Measurements from ENCODE around the gene UBE2D2.
A peak's percentile ranks its signal among the peaks of the same experiment; 100 is the strongest.

UBE2D2 gene

GRCh38 chr5:139554264-139554663 is 6.9 kb upstream of the UBE2D2 start:
- TF ChIP-seq, protein P1, sequence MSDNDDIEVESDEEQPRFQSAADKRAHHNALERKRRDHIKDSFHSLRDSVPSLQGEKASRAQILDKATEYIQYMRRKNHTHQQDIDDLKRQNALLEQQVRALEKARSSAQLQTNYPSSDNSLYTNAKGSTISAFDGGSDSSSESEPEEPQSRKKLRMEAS (IDR thresholded peaks at IDR 0.05) = no peak
- no peak for TF ChIP-seq NFIC (IDR thresholded peaks at IDR 0.05)
- TF ChIP-seq TCF12 (IDR thresholded peaks at IDR 0.05; ENCODE audit: low read depth) = no peak
- TF ChIP-seq EP300 (IDR thresholded peaks at IDR 0.05; ENCODE audit: borderline replicate concordance) = no peak
- no peak for TF ChIP-seq REST (IDR thresholded peaks at IDR 0.05; ENCODE audit: low read depth)
- TF ChIP-seq CREB1 (IDR thresholded peaks at IDR 0.05; ENCODE audit: low read depth) = no peak
- TF ChIP-seq TAF1 (IDR thresholded peaks at IDR 0.05; ENCODE audit: low read depth) = no peak
- TF ChIP-seq ZBTB7A (IDR thresholded peaks at IDR 0.05; ENCODE audit: low read depth) = no peak
- no peak for TF ChIP-seq USF1 (IDR thresholded peaks at IDR 0.05)
- no peak for TF ChIP-seq RAD21 (IDR thresholded peaks at IDR 0.05; ENCODE audit: low read depth)
- TF ChIP-seq FOXM1 (IDR thresholded peaks at IDR 0.05; ENCODE audit: borderline replicate concordance, low read depth) = no peak
- no peak for TF ChIP-seq TEAD4 (IDR thresholded peaks at IDR 0.05)
- TF ChIP-seq CEBPB (IDR thresholded peaks at IDR 0.05) = no peak
- no peak for TF ChIP-seq EGR1 (IDR thresholded peaks at IDR 0.05)
- TF ChIP-seq YY1 (IDR thresholded peaks at IDR 0.05; ENCODE audit: low read depth) = no peak

DNA sequence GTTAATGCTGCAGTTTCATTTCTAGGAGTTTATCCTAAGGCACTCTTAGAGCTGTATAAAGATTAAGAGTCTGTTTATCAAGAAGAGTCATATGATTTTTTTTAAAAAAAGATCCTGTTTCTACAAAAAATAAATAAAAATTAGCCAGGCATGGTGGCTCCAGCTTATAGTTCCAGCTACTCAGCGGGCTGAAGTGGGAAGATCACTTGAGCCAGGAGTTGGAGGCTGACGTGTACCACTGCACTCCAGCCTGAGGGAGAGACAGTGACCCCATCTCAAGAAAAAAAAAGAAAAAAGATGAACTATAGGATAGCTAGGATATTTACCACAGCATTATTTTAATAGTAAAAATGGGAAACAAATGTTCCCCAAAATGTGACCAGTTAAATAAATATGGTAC is 3.3 kb upstream of the UBE2D2 start:
- TF ChIP-seq CREB1 (IDR thresholded peaks at IDR 0.05; ENCODE audit: low read depth) (no peak), ZBTB7A (IDR thresholded peaks at IDR 0.05; ENCODE audit: low read depth) (no peak), TAF1 (IDR thresholded peaks at IDR 0.05; ENCODE audit: low read depth) (no peak), USF1 (IDR thresholded peaks at IDR 0.05) (no peak), TCF12 (IDR thresholded peaks at IDR 0.05; ENCODE audit: low read depth) (no peak), RAD21 (IDR thresholded peaks at IDR 0.05; ENCODE audit: low read depth) (no peak), YY1 (IDR thresholded peaks at IDR 0.05; ENCODE audit: low read depth) (no peak), CEBPB (IDR thresholded peaks at IDR 0.05) (no peak), EP300 (IDR thresholded peaks at IDR 0.05; ENCODE audit: borderline replicate concordance) (no peak), TEAD4 (IDR thresholded peaks at IDR 0.05) (no peak), EGR1 (IDR thresholded peaks at IDR 0.05) (no peak), NFIC (IDR thresholded peaks at IDR 0.05) (no peak), REST (IDR thresholded peaks at IDR 0.05; ENCODE audit: low read depth) (no peak), FOXM1 (IDR thresholded peaks at IDR 0.05; ENCODE audit: borderline replicate concordance, low read depth) (no peak)
- TF ChIP-seq, protein P1 (IDR thresholded peaks at IDR 0.05) = no peak

DNA sequence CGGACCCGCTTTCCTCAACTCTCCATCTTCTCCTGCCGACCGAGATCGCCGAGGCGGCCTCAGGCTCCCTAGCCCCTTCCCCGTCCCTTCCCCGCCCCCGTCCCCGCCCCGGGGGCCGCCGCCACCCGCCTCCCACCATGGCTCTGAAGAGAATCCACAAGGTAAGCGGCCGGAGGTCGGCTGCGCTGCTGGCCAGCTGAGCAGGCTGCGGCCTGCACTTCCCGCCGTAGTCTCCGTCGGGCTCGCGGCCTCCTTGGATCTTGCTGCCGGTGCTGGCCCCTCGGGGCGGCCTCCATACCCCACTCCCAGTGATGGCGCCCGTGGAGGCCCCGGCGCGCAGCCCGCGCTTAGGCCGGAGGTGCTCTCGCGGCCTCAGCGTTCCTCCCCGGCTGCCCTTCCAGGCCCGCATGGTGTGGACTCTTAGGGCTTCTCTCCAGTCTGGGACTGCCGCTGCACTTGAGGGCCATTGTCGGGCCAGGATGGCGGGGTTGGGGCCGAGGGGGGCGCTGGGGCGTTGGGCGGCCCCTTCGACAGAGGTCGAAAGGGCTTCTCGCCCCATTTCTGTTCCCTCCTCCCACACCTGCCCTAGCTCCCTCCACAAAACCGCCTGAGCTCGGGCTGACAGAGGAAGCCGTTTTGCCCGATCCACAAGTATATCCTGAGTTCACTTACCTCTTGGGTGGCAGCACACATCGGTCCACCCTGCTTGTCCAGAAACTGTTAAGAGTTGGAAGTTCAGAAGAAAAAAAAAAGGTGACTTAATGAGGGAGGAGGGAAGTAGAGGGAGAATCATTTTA is 714 bp downstream of the UBE2D2 start:
- TF ChIP-seq YY1 (IDR thresholded peaks at IDR 0.05; ENCODE audit: low read depth) (peak; percentile 81), REST (IDR thresholded peaks at IDR 0.05; ENCODE audit: low read depth) (no peak), RAD21 (IDR thresholded peaks at IDR 0.05; ENCODE audit: low read depth) (no peak), EP300 (IDR thresholded peaks at IDR 0.05; ENCODE audit: borderline replicate concordance) (no peak), CEBPB (IDR thresholded peaks at IDR 0.05) (no peak), ZBTB7A (IDR thresholded peaks at IDR 0.05; ENCODE audit: low read depth) (0 out of 2 replicates have a peak, but pooled peaks have one; percentile 8), USF1 (IDR thresholded peaks at IDR 0.05) (no peak), NFIC (IDR thresholded peaks at IDR 0.05) (no peak), TCF12 (IDR thresholded peaks at IDR 0.05; ENCODE audit: low read depth) (no peak), FOXM1 (IDR thresholded peaks at IDR 0.05; ENCODE audit: borderline replicate concordance, low read depth) (no peak), TEAD4 (IDR thresholded peaks at IDR 0.05) (no peak), TAF1 (IDR thresholded peaks at IDR 0.05; ENCODE audit: low read depth) (no peak; the same call in 1 of the 2 replicates), CREB1 (IDR thresholded peaks at IDR 0.05; ENCODE audit: low read depth) (no peak), EGR1 (IDR thresholded peaks at IDR 0.05) (no peak)
- TF ChIP-seq, protein P1 (IDR thresholded peaks at IDR 0.05) = peak; percentile 40; the same call in 1 of the 2 replicates
